ENCODE data around the gene PER3.

DNA sequence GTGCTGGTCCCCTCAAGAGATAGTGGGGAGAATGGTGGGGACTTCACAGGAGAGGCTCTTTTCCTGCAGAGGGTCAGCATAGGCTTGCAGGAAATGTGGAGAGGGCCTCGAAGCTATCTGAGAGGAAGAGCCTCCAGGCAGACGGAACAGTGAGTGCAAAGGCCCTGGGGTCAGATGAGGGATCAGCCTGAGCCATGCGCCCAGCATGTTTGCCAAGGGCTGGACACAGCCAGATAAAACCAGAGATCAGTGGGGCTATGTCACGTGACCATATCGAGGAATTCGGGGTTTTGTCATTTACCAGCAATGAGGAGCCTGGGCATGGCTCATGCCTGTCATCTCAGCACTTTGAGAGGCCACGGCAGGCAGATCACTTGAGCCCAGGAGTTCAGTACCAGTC lies 75.3 kb downstream of the PER3 start:
- TF ChIP-seq POLR2AphosphoS5 (IDR thresholded peaks at IDR 0.05; ENCODE audit: low read depth, low read length) (no peak), SIN3A (IDR thresholded peaks at IDR 0.05; ENCODE audit: borderline replicate concordance, insufficient read depth, low read length) (no peak), TAF1 (IDR thresholded peaks at IDR 0.05; ENCODE audit: borderline replicate concordance, insufficient read depth, low read length) (no peak)
